B cell (primary cell): ENCODE measurements around the gene CELSR3. TPM values are rescaled to one million over a fixed set of nuclear protein-coding genes. Genes with fewer than 3 reads are reported as not detected.

ENCODE experiments used
- ATAC-seq: fragments of 200-7000 bp; cut with Tn5 transposase; one replicate; pipeline ENCODE4 v1.10.0; 2021; ENCODE audit warnings: low read depth, mild to moderate bottlenecking, moderate number of reproducible peaks, moderate library complexity
- CTCF ChIA-PET: fragments of 350-600 bp; sonication (Branson Sonifier 250); formaldehyde crosslinking; loops from one replicate; lab custom pipeline; 2021; ENCODE audit warnings: antibody characterized with exemption, inconsistent platforms; lab: Charles Lee
- POLR2A ChIA-PET: fragments of 350-600 bp; sonication (Branson Sonifier 250); formaldehyde crosslinking; loops from one replicate; lab custom pipeline; 2021; ENCODE audit warnings: antibody characterized with exemption; lab: Charles Lee
- DNase-seq: peaks from one replicate; pipeline ENCODE4 v3.0.0; 2013
- H2AFZ ChIP-seq: 2 replicates; pipeline ENCODE4 v1.6.1; 2012; ENCODE audit warnings: mild to moderate bottlenecking, low read depth, low read length; ENCODE audit not compliant: insufficient read depth, poor library complexity, severe bottlenecking
- H3K27ac ChIP-seq, 2 donors: 1 replicate in 1 of 2; 2 replicates in 1 of 2; pipeline ENCODE4 v1.5.1; 2012 to 2013; ENCODE audit warnings: low read length in 2 of 2, mild to moderate bottlenecking in 2 of 2, moderate library complexity in 1 of 2
- H3K27me3 ChIP-seq, 4 experiments: fragments of 200-600 bp in 1 of 4; sonication (generic) in 1 of 4; replicated peaks in 1 of 4; 1 replicate in 2 of 4; 2 replicates in 2 of 4; pipeline versions ENCODE4 v1.6.1 to v1.7.0; 2013 to 2016; ENCODE audit warnings: low read length in 3 of 4, mild to moderate bottlenecking in 2 of 4, mixed read lengths in 1 of 4, moderate library complexity in 1 of 4; ENCODE audit not compliant: insufficient read depth in 4 of 4, control insufficient read depth in 3 of 4; ENCODE audit errors: control extremely low read depth in 1 of 4
- H3K36me3 ChIP-seq, 2 experiments: replicated peaks in 1 of 2; 1 replicate in 1 of 2; 2 replicates in 1 of 2; pipeline versions ENCODE4 v1.6.1 to v1.7.1; 2013; ENCODE audit warnings: low read length in 1 of 2; ENCODE audit not compliant: insufficient read depth in 2 of 2, control insufficient read depth in 1 of 2; ENCODE audit errors: control extremely low read depth in 1 of 2, extremely low read depth in 1 of 2
- H3K4me1 ChIP-seq, 2 donors: fragments of 200-600 bp in 1 of 2; sonication (generic) in 1 of 2; 1 replicate in 1 of 2; 2 replicates in 1 of 2; pipeline versions ENCODE4 v1.5.1 to v1.6.1; 2013 to 2017; ENCODE audit warnings: low read length in 2 of 2; ENCODE audit not compliant: control insufficient read depth in 2 of 2, insufficient read depth in 2 of 2
- H3K4me2 ChIP-seq: replicated peaks from 2 replicates; pipeline ENCODE3; 2012; ENCODE audit warnings: mild to moderate bottlenecking, low read depth, low read length; ENCODE audit not compliant: poor library complexity, severe bottlenecking
- H3K4me3 ChIP-seq, 5 experiments: fragments of 200-600 bp in 1 of 5; sonication (generic) in 1 of 5; 1 replicate in 3 of 5; 2 replicates in 2 of 5; pipeline versions ENCODE4 v1.5.1 to v1.7.0; 2011 to 2016; ENCODE audit warnings: low read length in 4 of 5, mild to moderate bottlenecking in 4 of 5, low read depth in 2 of 5, control low read depth in 1 of 5, moderate library complexity in 1 of 5; ENCODE audit not compliant: insufficient read depth in 1 of 5; ENCODE audit errors: control extremely low read depth in 1 of 5, extremely low read depth in 1 of 5
- H3K79me2 ChIP-seq: fragments of 200-600 bp; sonication (generic); one replicate; pipeline ENCODE4 v1.6.0; 2016; ENCODE audit warnings: low read length; ENCODE audit not compliant: control insufficient read depth, insufficient read depth
- H3K9ac ChIP-seq: fragments of 200-600 bp; sonication (generic); 2 replicates; pipeline ENCODE4 v1.6.1; 2017; ENCODE audit warnings: mild to moderate bottlenecking, low read length, moderate library complexity
- H3K9me3 ChIP-seq, 3 donors: one replicate each; pipeline versions ENCODE4 v1.6.1 to v1.7.1; 2013; ENCODE audit warnings: low read length in 2 of 3; ENCODE audit not compliant: control insufficient read depth in 2 of 3, insufficient read depth in 1 of 3; ENCODE audit errors: control extremely low read depth in 1 of 3
- H4K20me1 ChIP-seq: 2 replicates; pipeline ENCODE4 v1.6.0; 2012; ENCODE audit warnings: mild to moderate bottlenecking, low read length; ENCODE audit not compliant: insufficient read depth, control insufficient read depth, poor library complexity, severe bottlenecking
- H3K27ac Mint-ChIP-seq: one replicate; pipeline ENCODE4 v1.8.0; 2021; ENCODE audit warnings: mixed read lengths
- H3K27me3 Mint-ChIP-seq: one replicate; pipeline ENCODE4 v1.8.0; 2021; ENCODE audit warnings: mixed read lengths
- H3K4me1 Mint-ChIP-seq: one replicate; pipeline ENCODE4 v1.8.0; 2021; ENCODE audit warnings: mixed read lengths
- H3K4me3 Mint-ChIP-seq: one replicate; pipeline ENCODE4 v1.8.0; 2021; ENCODE audit warnings: mixed read lengths
- H3K9me3 Mint-ChIP-seq: one replicate; pipeline ENCODE4 v1.8.0; 2022; ENCODE audit warnings: mixed read lengths; ENCODE audit not compliant: insufficient read depth
- CTCF ChIP-seq: fragments of 200-600 bp; IDR thresholded peaks from one replicate; pipeline ENCODE4 v1.8.0; 2022; ENCODE audit warnings: antibody characterized with exemption, mild to moderate bottlenecking
- EZH2 ChIP-seq: IDR thresholded peaks from 2 replicates; pipeline ENCODE4 v1.6.1; 2012; ENCODE audit warnings: borderline replicate concordance, low read depth, mild to moderate bottlenecking, moderate library complexity, low read length; ENCODE audit not compliant: insufficient read depth, poor library complexity, severe bottlenecking
- WGBS: methylation state at CpG from one replicate; pipeline ENCODE4 v1.1.5; 2013; ENCODE audit warnings: missing lambda C conversion rate; ENCODE audit not compliant: insufficient coverage; 5-methylcytosine and 5-hydroxymethylcytosine counted together
- intact Hi-C: fragments of 100-400 bp; cut with micrococcal nuclease; formaldehyde crosslinking; loops from one replicate; pipeline ENCODE4 v1.10.0; 2022
- polyA plus RNA-seq: library from polyadenylated mRNA; depleted of rRNA; stranded (reverse); fragments of >200 nt; gene quantifications from 2 replicates; pipeline ENCODE4 v1.2.3, GENCODE V29; 2012
- total RNA-seq, 2 donors: library from RNA; stranded (reverse); fragments of 120-200 nt in 1 of 2; gene quantifications; 1 replicate in 1 of 2; 2 replicates in 1 of 2; pipeline versions ENCODE4 v1.2.3 to v1.2.4, GENCODE V29; 2013 to 2022

The CELSR3 gene
- total and polyA plus RNA-seq, 2 donors (not counting 1 experiment from before 2014, with no cell fraction given) = 2.4 to 2.5 TPM

GRCh38 chr3:48629894-48630293, 32.8 kb downstream of the CELSR3 start:
- Histone ChIP-seq H4K20me1 (no peaks in the 10 kb centered on the region), H3K27ac (no peak overlapping the region), H3K9ac (no peak overlapping the region), H3K79me2 (no peaks in the 10 kb centered on the region), H3K9me3 (no peaks in the 10 kb centered on the region), H3K4me2 (no peak overlapping the region), H3K4me1 (peaks cover 4 to 6% of the 10 kb centered on the region in 2 donors), H3K36me3 (no peaks in the 10 kb centered on the region), H3K4me3 (no peak overlapping the region), H2AFZ (no peak overlapping the region), H3K27me3 (no peaks in the 10 kb centered on the region)
- POLR2A ChIA-PET = no interaction called here
- no peaks in the 10 kb centered on the region for H3K9me3 Mint-ChIP-seq
- no peak for TF ChIP-seq CTCF
- no peak for TF ChIP-seq EZH2
- intact Hi-C loops = no loop called here
- no peak for DNase-seq
- no peak for ATAC-seq
- H3K4me3 Mint-ChIP-seq = no peak overlapping the region
- 97% methylated on average over 12 of the region's 12 CpGs for WGBS
- H3K4me1 Mint-ChIP-seq = peaks cover 5% of the 10 kb centered on the region
- no peaks in the 10 kb centered on the region for H3K27me3 Mint-ChIP-seq
- CTCF ChIA-PET = no interaction called here
- no peak overlapping the region for H3K27ac Mint-ChIP-seq

- Histone ChIP-seq H3K4me1 (no peaks in the 10 kb centered on the region), H3K9me3 (no peaks in the 10 kb centered on the region), H3K27ac (no peak overlapping the region), H4K20me1 (no peaks in the 10 kb centered on the region), H3K9ac (no peak overlapping the region), H3K36me3 (no peaks in the 10 kb centered on the region), H3K4me2 (no peak overlapping the region), H2AFZ (no peak overlapping the region), H3K27me3 (no peaks in the 10 kb centered on the region), H3K79me2 (no peaks in the 10 kb centered on the region), H3K4me3 (no peak overlapping the region)
- ATAC-seq = no peak
- Mint-ChIP-seq H3K9me3 (no peaks in the 10 kb centered on the region), H3K4me1 (no peaks in the 10 kb centered on the region), H3K27me3 (no peaks in the 10 kb centered on the region), H3K27ac (no peak overlapping the region), H3K4me3 (no peak overlapping the region)
- TF ChIP-seq EZH2 (no peak), CTCF (no peak)
- intact Hi-C loops = no loop called here
- no peak for DNase-seq
- CTCF ChIA-PET = no interaction called here
- POLR2A ChIA-PET = no interaction called here
- 90% methylated on average over 12 of the region's 13 CpGs for WGBS
These were observed 34.2 kb downstream of the CELSR3 start for GRCh38 chr3:48628277-48629017.
